ENCODE measurements around the gene IRF1.

The IRF1 gene

DNA sequence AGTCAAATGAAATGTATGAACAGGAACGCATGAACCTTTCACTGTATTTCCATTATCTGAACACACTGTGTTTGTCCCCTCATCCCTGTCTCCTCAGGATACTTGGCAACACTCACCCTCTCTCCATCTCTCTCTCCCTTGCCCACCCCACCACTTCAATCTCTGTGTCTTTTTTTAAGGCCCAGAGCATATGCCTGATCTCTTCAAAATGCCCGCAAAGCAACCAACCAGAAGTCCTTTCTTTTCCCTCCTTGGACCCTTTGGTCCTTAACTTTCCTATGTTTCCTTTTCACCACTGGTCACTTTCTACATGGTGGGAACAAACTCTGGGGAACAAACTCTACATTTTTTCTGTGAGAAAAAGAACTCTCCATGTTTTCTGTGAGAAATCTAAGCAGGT is 3.2 kb upstream of the IRF1 start:
- no peak for TF ChIP-seq GATA2 (IDR thresholded peaks at IDR 0.05; ENCODE audit: low read depth, low read length)
- TF ChIP-seq GATA3 (IDR thresholded peaks at IDR 0.05; ENCODE audit: low read depth, low read length): no peak

DNA sequence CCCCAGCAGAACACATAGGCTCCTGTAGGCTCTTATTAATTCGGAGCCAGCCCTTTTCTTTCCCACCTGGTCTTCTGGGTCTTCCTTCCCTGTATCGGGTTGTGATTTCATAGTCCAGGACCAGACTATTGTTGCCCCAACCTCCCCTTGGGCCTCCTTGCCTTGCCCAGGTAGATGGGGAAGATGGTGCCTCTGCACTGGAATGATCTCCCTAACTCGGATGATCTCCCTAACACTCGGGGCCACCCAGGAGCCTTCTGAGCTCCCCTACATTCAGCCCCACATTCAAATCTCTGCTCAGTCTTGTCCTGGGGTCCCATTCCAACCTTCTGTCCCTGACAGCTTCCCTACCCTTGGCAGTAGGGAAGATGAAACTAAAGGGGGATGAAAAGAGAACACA is 2.7 kb upstream of the IRF1 start:
- TF ChIP-seq GATA3 (IDR thresholded peaks at IDR 0.05; ENCODE audit: low read depth, low read length): no peak
- no peak for TF ChIP-seq GATA2 (IDR thresholded peaks at IDR 0.05; ENCODE audit: low read depth, low read length)

- TF ChIP-seq GATA2 (IDR thresholded peaks at IDR 0.05; ENCODE audit: low read depth, low read length) (no peak), GATA3 (IDR thresholded peaks at IDR 0.05; ENCODE audit: low read depth, low read length) (no peak)
These were observed 2.0 kb upstream of the IRF1 start for GRCh38 chr5:132492386-132493125.

GRCh38 chr5:132491368-132492364 is 1.1 kb upstream of the IRF1 start:
- TF ChIP-seq GATA3 (IDR thresholded peaks at IDR 0.05; ENCODE audit: low read depth, low read length) (no peak), GATA2 (IDR thresholded peaks at IDR 0.05; ENCODE audit: low read depth, low read length) (no peak)

DNA sequence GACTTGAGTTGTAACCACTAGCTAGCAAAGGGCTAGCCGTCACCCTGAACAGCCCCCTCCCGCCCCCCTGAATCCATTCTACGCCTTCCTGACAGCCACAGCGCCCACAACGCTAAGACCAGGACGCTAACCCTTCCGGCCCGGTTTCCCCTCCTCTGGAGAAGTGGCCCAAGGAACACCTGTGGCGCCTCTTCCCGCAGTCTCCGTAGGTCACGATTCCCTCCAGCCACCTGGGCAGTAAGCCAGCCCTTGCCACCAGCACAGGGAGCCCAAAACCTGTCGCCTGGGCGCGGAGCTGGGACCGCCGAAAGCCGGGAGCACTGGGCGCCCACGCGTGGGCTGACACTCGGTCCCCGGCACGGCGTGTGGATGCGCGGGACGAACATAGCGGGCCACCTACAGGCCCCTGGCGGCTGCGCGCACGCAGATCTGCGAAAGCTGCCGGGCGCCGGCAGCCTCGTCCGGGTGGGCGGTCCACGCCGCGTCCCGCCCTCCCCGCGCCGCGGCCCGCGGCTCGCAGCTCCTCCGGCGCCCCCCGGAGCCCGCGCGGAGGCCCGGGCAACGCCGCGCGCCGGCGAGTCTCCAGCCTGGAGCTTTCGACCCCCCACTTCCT is 596 bp downstream of the IRF1 start:
- TF ChIP-seq GATA3 (IDR thresholded peaks at IDR 0.05; ENCODE audit: low read depth, low read length) (no peak), GATA2 (IDR thresholded peaks at IDR 0.05; ENCODE audit: low read depth, low read length) (no peak)

- TF ChIP-seq GATA3 (IDR thresholded peaks at IDR 0.05; ENCODE audit: low read depth, low read length) (no peak), GATA2 (IDR thresholded peaks at IDR 0.05; ENCODE audit: low read depth, low read length) (no peak)
These were observed 1.4 kb downstream of the IRF1 start for GRCh38 chr5:132489051-132489770.

GRCh38 chr5:132488590-132488989 is 2.0 kb downstream of the IRF1 start:
- no peak for TF ChIP-seq GATA2 (IDR thresholded peaks at IDR 0.05; ENCODE audit: low read depth, low read length)
- no peak for TF ChIP-seq GATA3 (IDR thresholded peaks at IDR 0.05; ENCODE audit: low read depth, low read length)

DNA sequence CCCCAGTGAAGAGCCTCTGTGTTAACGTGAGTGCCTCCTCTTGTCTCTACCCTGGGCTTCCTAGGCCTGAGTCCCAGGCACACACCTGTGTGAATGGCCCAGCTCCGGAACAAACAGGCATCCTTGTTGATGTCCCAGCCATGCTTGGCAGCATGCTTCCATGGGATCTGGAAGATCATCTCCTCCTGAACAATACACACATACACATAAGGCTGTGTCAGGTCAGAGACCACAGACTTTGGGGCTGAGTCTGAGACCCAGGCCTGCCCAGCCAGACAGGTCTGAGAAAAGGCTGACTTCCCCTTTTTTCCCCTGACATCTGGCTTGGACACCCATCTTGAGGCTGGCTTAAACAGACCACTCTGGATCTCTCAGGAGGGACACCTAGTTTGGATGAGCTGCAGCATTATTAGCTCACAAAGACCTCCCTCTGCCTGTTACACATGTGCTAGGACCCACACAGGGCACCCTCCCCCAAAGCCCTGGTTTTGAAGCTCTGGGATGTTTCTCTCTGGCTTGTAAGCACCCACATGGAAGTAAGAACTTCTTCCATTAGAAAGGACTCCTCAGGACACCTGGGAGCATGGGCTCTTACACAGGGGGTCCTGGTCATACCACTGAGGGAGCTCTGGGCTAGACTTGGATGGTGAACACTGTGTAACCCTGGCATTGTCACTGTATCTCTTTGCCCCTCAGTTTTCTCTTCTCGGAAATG is 2.6 kb downstream of the IRF1 start:
- no peak for TF ChIP-seq GATA3 (IDR thresholded peaks at IDR 0.05; ENCODE audit: low read depth, low read length)
- TF ChIP-seq GATA2 (IDR thresholded peaks at IDR 0.05; ENCODE audit: low read depth, low read length): no peak

- no peak for TF ChIP-seq GATA3 (IDR thresholded peaks at IDR 0.05; ENCODE audit: low read depth, low read length)
- TF ChIP-seq GATA2 (IDR thresholded peaks at IDR 0.05; ENCODE audit: low read depth, low read length): no peak
These were observed 3.5 kb downstream of the IRF1 start for GRCh38 chr5:132487095-132487428.

GRCh38 chr5:132486318-132487094 is 4.1 kb downstream of the IRF1 start:
- TF ChIP-seq GATA2 (IDR thresholded peaks at IDR 0.05; ENCODE audit: low read depth, low read length): no peak
- no peak for TF ChIP-seq GATA3 (IDR thresholded peaks at IDR 0.05; ENCODE audit: low read depth, low read length)

GRCh38 chr5:132485641-132486317 is 4.8 kb downstream of the IRF1 start:
- no peak for TF ChIP-seq GATA2 (IDR thresholded peaks at IDR 0.05; ENCODE audit: low read depth, low read length)
- no peak for TF ChIP-seq GATA3 (IDR thresholded peaks at IDR 0.05; ENCODE audit: low read depth, low read length)

DNA sequence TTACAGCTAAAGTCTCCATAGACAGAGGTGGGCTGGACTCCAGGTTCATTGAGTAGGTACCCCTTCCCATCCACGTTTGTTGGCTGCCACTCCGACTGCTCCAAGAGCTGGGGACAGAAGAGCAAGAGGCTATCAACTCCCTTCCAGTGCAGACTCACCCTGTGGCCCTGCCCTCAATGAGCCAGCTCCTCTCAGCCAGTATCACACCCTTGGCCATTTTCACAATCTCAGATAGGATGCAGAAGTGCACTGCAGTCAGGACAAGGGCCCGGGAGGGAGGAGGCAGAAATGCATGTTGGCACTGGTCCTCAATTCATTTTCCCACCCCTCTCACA is 6.2 kb downstream of the IRF1 start:
- TF ChIP-seq GATA3 (IDR thresholded peaks at IDR 0.05; ENCODE audit: low read depth, low read length): no peak
- no peak for TF ChIP-seq GATA2 (IDR thresholded peaks at IDR 0.05; ENCODE audit: low read depth, low read length)

Measured in SH-SY5Y (cell line).